A549 (cell line): ENCODE results near the gene CD79A. TPM values are rescaled to one million over a fixed set of nuclear protein-coding genes. Genes with fewer than 3 reads are reported as not detected.

ENCODE experiments used
- ATAC-seq, 2 experiments: fragments of 200-7000 bp in 1 of 2; fragments of >200 bp in 1 of 2; cut with Nextera tagmentation in 1 of 2; cut with Tn5 transposase in 1 of 2; 3 replicates each; pipeline versions ENCODE4 v1.8.0 to v1.9.1; 2018 to 2020; ENCODE audit warnings: mild to moderate bottlenecking in 1 of 2, moderate library complexity in 1 of 2
- CTCF ChIA-PET: fragments of 300-600 bp; sonication (Branson Sonifier 250); formaldehyde crosslinking; extraction: SDS; loops from one replicate; lab custom pipeline; 2021; ENCODE audit warnings: antibody characterized with exemption, inconsistent platforms; lab: Yijun Ruan, JAX
- POLR2A ChIA-PET: fragments of 350-600 bp; formaldehyde crosslinking; extraction: SDS; loops from one replicate; lab custom pipeline; 2021; ENCODE audit warnings: antibody characterized with exemption, inconsistent platforms; lab: Yijun Ruan, JAX
- DNase-seq, 2 experiments: peaks; one replicate each; pipeline versions ENCODE4 v3.0.0 to v3.0.0-alpha.2; 2011 to 2016; ENCODE audit warnings: low read depth in 1 of 2, low spot score in 1 of 2
- FAIRE-seq: peaks from 2 replicates; lab custom pipeline; 2011; peaks lifted over from hg19 to GRCh38; lab: Jason Lieb, UNC
- H3K27ac ChIP-seq, 2 experiments: fragments of >200 bp; sonication (Bioruptor Twin); formaldehyde crosslinking; 3 replicates each; pipeline ENCODE4 v1.5.1; 2016 to 2017
- H3K4me1 ChIP-seq: fragments of >200 bp; sonication (Bioruptor Twin); formaldehyde crosslinking; 3 replicates; pipeline ENCODE4 v1.6.1; 2016
- H3K4me2 ChIP-seq: fragments of >200 bp; sonication (Bioruptor Twin); formaldehyde crosslinking; 3 replicates; pipeline ENCODE4 v1.6.1; 2016
- H3K4me3 ChIP-seq: fragments of >200 bp; sonication (Bioruptor Twin); formaldehyde crosslinking; 3 replicates; pipeline ENCODE4 v1.5.1; 2016
- H3K9me3 ChIP-seq: fragments of >200 bp; sonication (Bioruptor Twin); formaldehyde crosslinking; 3 replicates; pipeline ENCODE4 v1.6.1; 2016
- CBX2 ChIP-seq: fragments of 200-600 bp; sonication (generic); IDR thresholded peaks from 2 replicates; pipeline ENCODE4 v1.6.1; 2016; ENCODE audit warnings: low read depth, mild to moderate bottlenecking, borderline replicate concordance
- CEBPB ChIP-seq, 2 experiments: fragments of >200 bp in 1 of 2; sonication (Bioruptor Twin) in 1 of 2; formaldehyde crosslinking in 1 of 2; IDR thresholded peaks; 2 replicates each; pipeline ENCODE4 v1.6.1; 2012 to 2016
- ESRRA ChIP-seq: fragments of 150-350 bp; IDR thresholded peaks from 2 replicates; pipeline ENCODE4 v1.6.1; 2014; ENCODE audit warnings: mild to moderate bottlenecking, low read length, borderline replicate concordance
- FOXS1 ChIP-seq: fragments of 250-450 bp; sonication (Bioruptor Pico); IDR thresholded peaks from 2 replicates; pipeline ENCODE4 v1.5.0; 2020; ENCODE audit warnings: mild to moderate bottlenecking, moderate library complexity
- GATA3 ChIP-seq: IDR thresholded peaks from 2 replicates; pipeline ENCODE4 v1.6.1; 2012; ENCODE audit warnings: borderline replicate concordance
- HEYL ChIP-seq: fragments of 250-450 bp; sonication (Bioruptor Pico); IDR thresholded peaks from 2 replicates; pipeline ENCODE4 v1.8.0; 2021; ENCODE audit warnings: mild to moderate bottlenecking, moderate library complexity
- HOXB13 ChIP-seq: fragments of 250-450 bp; sonication (Bioruptor Pico); IDR thresholded peaks from 2 replicates; pipeline ENCODE4 v1.5.0; 2020; ENCODE audit warnings: low read depth, mild to moderate bottlenecking, moderate library complexity
- JUN ChIP-seq, 2 experiments: fragments of >200 bp; sonication (Bioruptor Twin); formaldehyde crosslinking; IDR thresholded peaks; 2 replicates in 1 of 2; 3 replicates in 1 of 2; pipeline ENCODE4 v1.6.1; 2016 to 2017
- MAFK ChIP-seq: fragments of 450-650 bp; IDR thresholded peaks from 2 replicates; pipeline ENCODE4 v1.6.1; 2014; ENCODE audit not compliant: partially characterized antibody
- MYC ChIP-seq: IDR thresholded peaks from 2 replicates; pipeline ENCODE4 v1.6.1; 2012; ENCODE audit warnings: mild to moderate bottlenecking, inconsistent platforms, low read length, improper control_type of control experiment, borderline replicate concordance
- NFE2L2 ChIP-seq: fragments of 150-350 bp; conservative IDR thresholded peaks from 2 replicates; pipeline ENCODE4 v1.6.1; 2014; ENCODE audit warnings: low read length
- NR3C1 ChIP-seq: fragments of >200 bp; sonication (Bioruptor Twin); formaldehyde crosslinking; IDR thresholded peaks from 3 replicates; pipeline ENCODE4 v1.6.1; 2017
- PBX3 ChIP-seq: IDR thresholded peaks from 2 replicates; pipeline ENCODE4 v1.6.1; 2012
- RAD21 ChIP-seq, 2 experiments: fragments of >200 bp in 1 of 2; sonication (Bioruptor Twin) in 1 of 2; formaldehyde crosslinking in 1 of 2; IDR thresholded peaks in 1 of 2; conservative IDR thresholded peaks in 1 of 2; 2 replicates in 1 of 2; 3 replicates in 1 of 2; pipeline ENCODE4 v1.6.1; 2012 to 2018; ENCODE audit warnings: inconsistent platforms in 1 of 2
- RCOR1 ChIP-seq: fragments of 150-350 bp; IDR thresholded peaks from 2 replicates; pipeline ENCODE4 v1.6.1; 2014; ENCODE audit warnings: antibody characterized with exemption, low read length, low read depth
- TP53 ChIP-seq: fragments of 250-450 bp; sonication (Bioruptor Pico); IDR thresholded peaks from 2 replicates; pipeline ENCODE4 v1.5.0; 2021; ENCODE audit warnings: mild to moderate bottlenecking, moderate library complexity
- ZNF302 ChIP-seq: fragments of 250-450 bp; sonication (Bioruptor Pico); IDR thresholded peaks from 2 replicates; pipeline ENCODE4 v1.9.0; 2021; ENCODE audit warnings: inconsistent platforms, mild to moderate bottlenecking, moderate library complexity
- ZSCAN20 ChIP-seq: fragments of 250-450 bp; sonication (Bioruptor Pico); IDR thresholded peaks from 2 replicates; pipeline ENCODE4 v1.8.0; 2022; ENCODE audit warnings: mild to moderate bottlenecking, moderate library complexity
- WGBS: methylation state at CpG from one replicate; pipeline ENCODE4 v1.1.6; 2017; ENCODE audit errors: missing lambda C conversion rate; 5-methylcytosine and 5-hydroxymethylcytosine counted together
- polyA plus RNA-seq, 4 experiments: library from polyadenylated mRNA; depleted of rRNA in 3 of 4; stranded (reverse); fragments of >200 nt; fragmentation: RNase III in 1 of 4; extraction: RNeasy Plus Mini Kit Qiagen cat#74134 plus additional on column Dnase treatment in 1 of 4; gene quantifications; 2 replicates in 3 of 4; 3 replicates in 1 of 4; pipeline ENCODE4 v1.2.3, GENCODE V29; 2011 to 2017
- TF ChIP-seq, protein P1 (sequence below): fragments of 250-450 bp; sonication (Bioruptor Pico); IDR thresholded peaks from 2 replicates; pipeline ENCODE4 v1.5.0; 2021; ENCODE audit warnings: mild to moderate bottlenecking, moderate library complexity, borderline replicate concordance
- TF ChIP-seq, protein P2 (sequence below): fragments of 250-450 bp; sonication (Bioruptor Pico); IDR thresholded peaks from 2 replicates; pipeline ENCODE4 v1.5.0; 2020; ENCODE audit warnings: low read depth, mild to moderate bottlenecking, moderate library complexity
- TF ChIP-seq, protein P3 (sequence below): fragments of >200 bp; sonication (Bioruptor Twin); formaldehyde crosslinking; IDR thresholded peaks from 3 replicates; pipeline ENCODE4 v1.6.1; 2016
- TF ChIP-seq, protein P4 (sequence below): fragments of 150-350 bp; IDR thresholded peaks from 2 replicates; pipeline ENCODE4 v1.6.1; 2014; ENCODE audit warnings: low read depth, mild to moderate bottlenecking, low read length
- TF ChIP-seq, protein P5 (sequence below): IDR thresholded peaks from 2 replicates; pipeline ENCODE4 v1.6.1; 2012

CD79A gene
- polyA plus RNA-seq, 2 of the 4 experiments (the other 2 are of a cell fraction): 0.52 to 0.54 TPM

- FAIRE-seq: no peak
- ChIA-PET CTCF (interaction anchor here (1.0 to 2.9 kb wide), 4 partner anchors 24 to 60 kb away, joined by 3 to 9 read pairs (median 6); no protein-coding TSS in a partner anchor), POLR2A (interaction anchor here (0.6 kb wide), 1 partner anchor 38 kb away, joined by 3 read pairs; the partner anchor contains the start of gene RPS19)
Measured at GRCh38 chr19:41897820-41898219, 20.7 kb downstream of the CD79A start.

GRCh38 chr19:41898235-41898634, 21.2 kb downstream of the CD79A start:
- ChIA-PET POLR2A (interaction anchor here (0.6 kb wide), 1 partner anchor 38 kb away, joined by 3 read pairs; the partner anchor contains the start of gene RPS19), CTCF (interaction anchor here (1.0 to 2.9 kb wide), 7 partner anchors 14 to 59 kb away, joined by 3 to 9 read pairs (median 4); no protein-coding TSS in a partner anchor)
- 94% methylated on average over 15 of the region's 15 CpGs for WGBS
- no peaks in the 10 kb centered on the region for H3K9me3 ChIP-seq
- H3K4me3 ChIP-seq: no peak overlapping the region
- H3K4me1 ChIP-seq: peaks cover 18% of the 10 kb centered on the region
- TF ChIP-seq, protein P1, sequence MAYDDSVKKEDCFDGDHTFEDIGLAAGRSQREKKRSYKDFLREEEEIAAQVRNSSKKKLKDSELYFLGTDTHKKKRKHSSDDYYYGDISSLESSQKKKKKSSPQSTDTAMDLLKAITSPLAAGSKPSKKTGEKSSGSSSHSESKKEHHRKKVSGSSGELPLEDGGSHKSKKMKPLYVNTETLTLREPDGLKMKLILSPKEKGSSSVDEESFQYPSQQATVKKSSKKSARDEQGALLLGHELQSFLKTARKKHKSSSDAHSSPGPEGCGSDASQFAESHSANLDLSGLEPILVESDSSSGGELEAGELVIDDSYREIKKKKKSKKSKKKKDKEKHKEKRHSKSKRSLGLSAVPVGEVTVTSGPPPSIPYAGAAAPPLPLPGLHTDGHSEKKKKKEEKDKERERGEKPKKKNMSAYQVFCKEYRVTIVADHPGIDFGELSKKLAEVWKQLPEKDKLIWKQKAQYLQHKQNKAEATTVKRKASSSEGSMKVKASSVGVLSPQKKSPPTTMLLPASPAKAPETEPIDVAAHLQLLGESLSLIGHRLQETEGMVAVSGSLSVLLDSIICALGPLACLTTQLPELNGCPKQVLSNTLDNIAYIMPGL: no peak
- TF ChIP-seq HOXB13 (no peak), FOXS1 (CRISPR knock-in tag) (no peak), HEYL (CRISPR knock-in tag) (no peak), GATA3 (no peak), PBX3 (no peak), CEBPB (IDR thresholded peaks at IDR 0.05) (no peak), CBX2 (no peak), MAFK (no peak), ZSCAN20 (CRISPR knock-in tag) (no peak), MYC (no peak)
- TF ChIP-seq, protein P2, sequence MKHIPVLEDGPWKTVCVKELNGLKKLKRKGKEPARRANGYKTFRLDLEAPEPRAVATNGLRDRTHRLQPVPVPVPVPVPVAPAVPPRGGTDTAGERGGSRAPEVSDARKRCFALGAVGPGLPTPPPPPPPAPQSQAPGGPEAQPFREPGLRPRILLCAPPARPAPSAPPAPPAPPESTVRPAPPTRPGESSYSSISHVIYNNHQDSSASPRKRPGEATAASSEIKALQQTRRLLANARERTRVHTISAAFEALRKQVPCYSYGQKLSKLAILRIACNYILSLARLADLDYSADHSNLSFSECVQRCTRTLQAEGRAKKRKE (CRISPR knock-in tag): no peak
- TF ChIP-seq, protein P3, sequence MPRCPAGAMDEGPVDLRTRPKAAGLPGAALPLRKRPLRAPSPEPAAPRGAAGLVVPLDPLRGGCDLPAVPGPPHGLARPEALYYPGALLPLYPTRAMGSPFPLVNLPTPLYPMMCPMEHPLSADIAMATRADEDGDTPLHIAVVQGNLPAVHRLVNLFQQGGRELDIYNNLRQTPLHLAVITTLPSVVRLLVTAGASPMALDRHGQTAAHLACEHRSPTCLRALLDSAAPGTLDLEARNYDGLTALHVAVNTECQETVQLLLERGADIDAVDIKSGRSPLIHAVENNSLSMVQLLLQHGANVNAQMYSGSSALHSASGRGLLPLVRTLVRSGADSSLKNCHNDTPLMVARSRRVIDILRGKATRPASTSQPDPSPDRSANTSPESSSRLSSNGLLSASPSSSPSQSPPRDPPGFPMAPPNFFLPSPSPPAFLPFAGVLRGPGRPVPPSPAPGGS: no peak
- FAIRE-seq (no peak), DNase-seq (no peak), ATAC-seq (no peak)
- no peak overlapping the region for H3K27ac ChIP-seq
- H3K4me2 ChIP-seq: no peak overlapping the region

More at GRCh38 chr19:41897820-41898219, 20.7 kb downstream of the CD79A start:
- WGBS: 91% methylated on average over 24 of the region's 24 CpGs
- H3K27ac ChIP-seq: no peak overlapping the region
- H3K4me1 ChIP-seq: peaks cover 14% of the 10 kb centered on the region; the same call in 2 of the 3 replicates
- TF ChIP-seq NFE2L2: no peak
- no peak for TF ChIP-seq RAD21 (conservative IDR thresholded peaks at IDR 0.05 in 1 of 2, IDR thresholded peaks at IDR 0.05 in 1 of 2)
- no peak for TF ChIP-seq TP53 (CRISPR knock-in tag)
- no peak for TF ChIP-seq JUN (IDR thresholded peaks at IDR 0.05)
- TF ChIP-seq MAFK: no peak
- TF ChIP-seq, protein P4, sequence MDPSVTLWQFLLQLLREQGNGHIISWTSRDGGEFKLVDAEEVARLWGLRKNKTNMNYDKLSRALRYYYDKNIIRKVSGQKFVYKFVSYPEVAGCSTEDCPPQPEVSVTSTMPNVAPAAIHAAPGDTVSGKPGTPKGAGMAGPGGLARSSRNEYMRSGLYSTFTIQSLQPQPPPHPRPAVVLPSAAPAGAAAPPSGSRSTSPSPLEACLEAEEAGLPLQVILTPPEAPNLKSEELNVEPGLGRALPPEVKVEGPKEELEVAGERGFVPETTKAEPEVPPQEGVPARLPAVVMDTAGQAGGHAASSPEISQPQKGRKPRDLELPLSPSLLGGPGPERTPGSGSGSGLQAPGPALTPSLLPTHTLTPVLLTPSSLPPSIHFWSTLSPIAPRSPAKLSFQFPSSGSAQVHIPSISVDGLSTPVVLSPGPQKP: no peak
- TF ChIP-seq ZNF302 (CRISPR knock-in tag): no peak
- TF ChIP-seq NR3C1: no peak
- TF ChIP-seq CEBPB (IDR thresholded peaks at IDR 0.05): no peak
- no peak for TF ChIP-seq ESRRA
- no peak for TF ChIP-seq RCOR1
- TF ChIP-seq, protein P5, sequence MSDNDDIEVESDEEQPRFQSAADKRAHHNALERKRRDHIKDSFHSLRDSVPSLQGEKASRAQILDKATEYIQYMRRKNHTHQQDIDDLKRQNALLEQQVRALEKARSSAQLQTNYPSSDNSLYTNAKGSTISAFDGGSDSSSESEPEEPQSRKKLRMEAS: no peak
- ATAC-seq (no peak), DNase-seq (no peak)
- H3K4me2 ChIP-seq: no peak overlapping the region
- H3K9me3 ChIP-seq: no peaks in the 10 kb centered on the region
- H3K4me3 ChIP-seq: no peak overlapping the region
